Activated CD8-positive, alpha-beta memory T cell treated with anti-CD3 and anti-CD28 coated beads, Interleukin-2, amount 50 U/mL, for 24 hours (primary cell): ENCODE results near the gene TAOK3.
"Not testable (repeated sequence)": the region's sequence is repeated elsewhere in the genome, so short reads cannot be mapped to it uniquely, and the experiment has no call there.

ENCODE experiments used
- DNase-seq: peaks from one replicate; pipeline ENCODE4 v3.0.0-alpha.2; 2020; ENCODE audit errors: extremely low read depth

TAOK3 gene

DNA sequence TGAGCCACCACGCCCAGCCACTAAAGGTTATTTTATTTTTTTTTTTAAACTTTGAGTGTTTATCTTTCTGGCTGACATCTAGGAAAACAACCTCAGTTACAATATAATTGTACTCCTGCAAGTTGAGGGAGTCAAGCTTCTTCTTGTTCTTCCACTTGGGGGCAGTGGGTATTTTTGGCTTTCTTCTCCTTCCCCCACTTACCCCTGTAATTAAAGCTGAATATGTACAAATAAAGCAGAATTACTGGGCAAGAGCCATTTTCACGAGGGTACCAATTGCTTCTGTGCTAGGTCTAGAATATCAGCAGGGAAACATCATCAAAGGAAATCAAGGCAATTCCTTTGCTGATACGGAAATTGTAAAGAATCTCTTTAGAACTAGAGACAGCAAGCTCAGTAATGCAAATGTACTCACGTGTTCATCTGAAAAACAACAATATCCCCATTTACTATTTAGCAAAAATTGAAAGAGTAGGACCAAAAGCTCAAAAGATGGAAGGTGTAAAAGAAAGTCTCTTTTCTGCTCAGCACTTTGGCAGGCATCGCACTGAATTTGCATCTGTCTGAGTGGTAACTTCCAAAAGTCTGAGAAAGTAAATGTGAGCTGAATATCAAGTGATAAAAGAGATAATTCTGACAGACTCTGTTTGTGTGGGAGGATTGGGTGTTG lies 72.8 kb downstream of the TAOK3 start:
- no peak for DNase-seq

DNA sequence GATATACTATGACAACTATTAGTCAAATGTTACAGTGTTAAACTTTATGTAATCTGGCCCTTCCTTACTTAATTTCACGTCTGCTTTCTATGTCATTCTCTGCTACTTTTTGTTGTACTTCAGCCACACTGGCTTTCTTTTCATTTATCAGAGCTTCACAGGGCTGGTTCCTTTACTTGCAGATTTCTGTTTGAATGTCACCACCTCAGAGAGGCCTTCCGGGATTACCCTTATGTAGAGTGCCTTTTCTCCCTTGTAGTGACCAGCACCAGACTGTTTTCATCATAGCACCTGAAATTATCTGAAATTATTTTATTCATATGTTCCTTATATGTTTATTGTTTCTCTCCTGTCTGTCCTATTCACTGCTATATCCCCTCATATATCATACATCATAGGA lies 75.4 kb downstream of the TAOK3 start:
- no peak for DNase-seq

GRCh38 chr12:118292836-118293235 lies 79.9 kb downstream of the TAOK3 start:
- DNase-seq: no peak

- DNase-seq: no peak
Observed at GRCh38 chr12:118290130-118290529, 82.6 kb downstream of the TAOK3 start.

DNA sequence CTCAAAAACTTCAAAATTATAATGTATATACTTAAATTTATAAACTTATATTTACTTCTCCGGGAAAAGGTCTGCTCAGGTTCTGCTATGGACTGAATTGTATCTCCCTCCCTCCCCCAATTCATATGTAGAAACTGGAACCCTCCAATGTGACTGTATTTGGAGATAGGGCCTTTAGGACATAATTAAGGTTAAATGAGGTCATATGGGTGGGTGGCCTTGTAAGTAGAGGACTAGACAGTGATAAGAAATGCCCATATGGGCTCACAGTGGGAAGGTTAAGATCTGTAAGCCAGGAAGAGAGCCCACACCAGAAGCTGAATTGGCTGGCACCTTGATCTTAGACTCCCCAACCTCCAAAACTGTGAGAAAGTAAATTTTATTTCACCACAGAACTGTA lies 84.5 kb downstream of the TAOK3 start:
- DNase-seq: no peak

DNA sequence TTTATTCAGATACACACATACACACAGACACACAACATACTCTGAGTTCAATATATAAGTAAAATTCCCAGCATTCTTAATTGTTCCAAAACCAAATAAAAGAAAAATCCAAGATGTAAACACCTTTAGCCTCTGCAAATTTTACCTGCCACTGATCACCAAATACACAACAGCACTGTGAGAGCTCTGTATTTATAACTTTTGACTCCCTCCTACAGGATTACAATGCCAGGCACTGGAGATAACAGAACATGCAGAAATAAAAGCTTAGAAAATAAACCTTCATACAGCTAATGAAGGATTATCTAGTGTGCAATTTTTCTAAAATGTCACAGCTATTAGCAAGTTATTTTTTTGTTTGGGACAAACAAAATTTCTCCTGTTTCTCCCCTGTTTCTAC lies 85.0 kb downstream of the TAOK3 start:
- no peak for DNase-seq

- DNase-seq: no peak
Observed at GRCh38 chr12:118282767-118283166, 89.9 kb downstream of the TAOK3 start.

- not testable (repeated sequence) for DNase-seq
Observed at GRCh38 chr12:118278288-118278687, 94.4 kb downstream of the TAOK3 start.

- DNase-seq: no peak
Observed at GRCh38 chr12:118274066-118274465, 98.6 kb downstream of the TAOK3 start.

DNA sequence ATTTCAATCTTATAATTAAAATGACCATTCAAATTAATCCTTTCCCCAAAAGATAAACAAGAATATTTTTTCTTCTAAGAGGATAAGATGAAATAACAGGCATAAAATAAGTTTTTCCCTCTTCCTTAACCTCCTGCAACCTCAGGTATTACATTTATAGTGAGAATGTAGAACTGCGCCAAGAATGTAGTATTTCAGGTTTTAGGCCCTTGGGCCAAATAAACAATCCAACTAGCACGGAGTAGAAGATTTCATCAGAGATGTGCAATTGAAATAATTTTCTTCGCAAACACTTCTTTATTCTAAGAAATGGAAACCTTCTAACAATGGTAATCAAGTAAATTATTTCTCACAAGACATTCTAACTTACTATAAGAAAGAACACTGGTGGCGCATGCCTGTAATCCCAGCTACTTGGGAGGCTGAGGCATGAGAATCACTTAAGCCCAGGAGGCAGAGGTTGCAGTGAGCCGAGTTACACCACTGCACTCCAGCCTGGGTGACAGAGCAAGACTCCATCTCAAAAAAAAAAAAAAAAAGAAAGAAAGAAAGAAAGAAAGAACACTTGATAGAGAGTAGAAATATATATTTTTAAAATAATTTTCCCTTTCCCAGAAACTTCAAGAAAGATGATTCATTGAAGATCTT lies 100.8 kb downstream of the TAOK3 start:
- no peak for DNase-seq

GRCh38 chr12:118271183-118271582 lies 101.5 kb downstream of the TAOK3 start:
- DNase-seq: no peak

DNA sequence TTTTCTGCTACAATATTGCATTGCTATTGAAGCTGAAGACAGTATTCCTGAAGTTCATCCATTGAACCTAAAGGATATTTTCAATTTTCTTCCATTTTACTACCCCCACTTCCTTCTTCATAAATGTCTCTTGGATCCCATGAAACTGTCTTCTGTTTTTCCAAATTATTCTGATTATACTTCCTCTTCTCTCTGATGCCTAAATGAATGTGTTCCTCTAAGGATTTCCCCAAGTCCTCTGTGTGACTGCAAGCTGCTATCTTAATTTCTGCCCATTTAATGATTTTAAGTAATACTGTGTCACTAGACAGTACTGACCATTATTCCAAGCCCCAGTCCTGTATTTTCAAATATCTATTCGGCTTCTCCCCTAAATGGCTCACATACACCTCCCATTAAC lies 102.9 kb downstream of the TAOK3 start:
- DNase-seq: no peak

GRCh38 chr12:118259079-118259478 lies 113.6 kb downstream of the TAOK3 start:
- DNase-seq: no peak

- no peak for DNase-seq
Observed at GRCh38 chr12:118256352-118256751, 116.4 kb downstream of the TAOK3 start.

DNA sequence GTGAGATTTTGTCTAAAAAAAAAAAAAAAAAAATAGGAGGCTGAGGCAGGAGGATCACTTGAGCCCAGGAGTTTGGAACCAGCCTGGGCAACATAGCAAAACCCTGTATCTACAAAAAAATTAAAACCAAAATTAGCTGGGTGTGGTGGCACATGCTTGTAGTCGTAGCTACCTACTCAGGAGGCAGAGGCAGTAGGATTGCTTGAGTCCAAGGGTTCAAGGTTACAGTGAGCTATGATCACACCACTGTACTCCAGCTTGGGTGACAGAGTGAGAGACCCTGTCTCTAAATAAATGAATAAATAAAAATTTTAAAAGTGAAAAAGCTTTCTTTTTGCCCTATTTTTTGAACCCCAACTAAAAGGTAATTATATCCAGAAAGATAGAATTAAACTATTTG lies 123.2 kb downstream of the TAOK3 start:
- DNase-seq: no peak

DNA sequence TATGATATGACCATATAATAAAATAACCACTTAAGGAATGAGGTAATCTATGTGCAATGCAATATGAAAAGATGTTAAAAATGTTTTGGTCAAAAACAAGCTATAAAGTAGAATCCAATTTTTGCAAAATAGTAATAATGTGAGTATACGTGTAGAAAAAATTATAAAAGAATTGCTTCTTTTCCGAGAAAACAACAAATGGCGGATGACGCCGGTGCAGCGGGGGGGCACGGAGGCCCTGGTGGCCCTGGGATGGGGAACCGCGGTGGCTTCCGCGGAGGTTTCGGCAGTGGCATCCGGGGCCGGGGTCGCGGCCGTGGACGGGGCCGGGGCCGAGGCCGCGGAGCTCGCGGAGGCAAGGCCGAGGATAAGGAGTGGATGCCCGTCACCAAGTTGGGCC lies 126.8 kb downstream of the TAOK3 start:
- not testable (repeated sequence) for DNase-seq

DNA sequence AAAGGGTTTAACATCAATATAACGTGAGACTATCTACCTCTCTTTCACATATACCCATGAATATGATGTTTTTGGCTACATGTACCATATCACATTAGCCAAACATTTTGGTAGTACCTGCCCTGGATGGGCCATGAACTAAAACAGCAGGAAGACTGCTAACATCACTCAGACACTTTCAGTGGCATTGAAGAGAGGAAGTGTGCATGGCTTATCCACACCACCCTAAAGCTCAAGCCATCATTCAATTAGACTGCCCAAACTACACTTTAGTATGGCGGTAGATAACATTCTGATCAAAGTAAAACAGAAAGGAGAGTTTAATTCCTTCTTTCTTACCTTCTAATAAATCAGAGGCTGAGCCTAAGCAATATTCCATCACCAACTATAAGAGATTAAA lies 133.8 kb downstream of the TAOK3 start:
- DNase-seq: no peak

- DNase-seq: no peak
Observed at GRCh38 chr12:118237908-118238307, 134.8 kb downstream of the TAOK3 start.

DNA sequence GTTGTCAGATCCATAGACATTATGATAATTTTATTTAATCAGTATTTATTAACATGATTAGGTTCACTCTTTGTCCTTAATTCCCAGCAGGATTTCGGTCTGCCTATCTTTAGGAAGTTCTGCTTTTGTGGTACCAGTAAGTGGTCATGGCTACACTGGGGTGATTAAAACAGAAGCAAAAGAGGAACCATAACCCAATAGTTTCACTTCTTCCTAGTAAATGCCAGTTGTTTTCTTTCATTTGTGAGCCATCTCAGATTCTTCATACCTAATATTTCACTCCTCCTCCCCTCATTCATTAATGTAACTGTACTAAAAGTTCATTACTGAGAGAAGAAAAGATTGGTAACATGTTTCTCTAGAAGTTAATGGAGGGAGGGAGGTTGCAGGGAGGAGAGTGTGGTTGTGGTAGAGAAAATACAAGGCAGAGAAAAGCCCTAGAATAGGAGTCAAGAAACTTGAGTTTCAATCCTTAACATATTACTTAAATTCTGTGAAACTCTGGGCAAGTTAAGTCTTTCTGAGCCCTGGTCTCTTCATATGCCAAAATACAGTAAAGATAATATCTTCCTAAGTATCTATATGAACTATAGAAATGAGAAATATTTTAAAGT lies 135.5 kb downstream of the TAOK3 start:
- no peak for DNase-seq

GRCh38 chr12:118220702-118221101 lies 152.0 kb downstream of the TAOK3 start:
- no peak for DNase-seq

DNA sequence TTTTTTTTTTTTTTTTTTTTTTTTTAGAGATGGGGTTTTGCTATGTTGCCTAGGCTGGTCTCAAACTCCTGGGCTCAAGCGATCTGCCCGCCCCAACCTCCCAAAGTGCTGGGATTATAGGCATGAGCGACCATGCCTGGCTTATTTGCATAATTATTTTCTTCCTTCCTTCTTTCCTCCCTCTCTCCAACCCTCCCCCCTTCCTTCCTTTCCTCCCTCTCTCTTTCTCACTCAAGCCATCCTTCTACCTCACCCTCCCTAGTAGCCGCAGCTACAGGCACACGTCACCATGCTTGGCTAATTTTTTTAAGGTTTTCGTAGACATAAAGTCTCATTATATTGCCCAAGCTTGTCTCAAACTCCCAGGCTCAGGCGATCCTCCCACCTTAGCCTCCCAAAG lies 152.9 kb downstream of the TAOK3 start:
- DNase-seq: no peak

- no peak for DNase-seq
Observed at GRCh38 chr12:118219106-118219505, 153.6 kb downstream of the TAOK3 start.

DNA sequence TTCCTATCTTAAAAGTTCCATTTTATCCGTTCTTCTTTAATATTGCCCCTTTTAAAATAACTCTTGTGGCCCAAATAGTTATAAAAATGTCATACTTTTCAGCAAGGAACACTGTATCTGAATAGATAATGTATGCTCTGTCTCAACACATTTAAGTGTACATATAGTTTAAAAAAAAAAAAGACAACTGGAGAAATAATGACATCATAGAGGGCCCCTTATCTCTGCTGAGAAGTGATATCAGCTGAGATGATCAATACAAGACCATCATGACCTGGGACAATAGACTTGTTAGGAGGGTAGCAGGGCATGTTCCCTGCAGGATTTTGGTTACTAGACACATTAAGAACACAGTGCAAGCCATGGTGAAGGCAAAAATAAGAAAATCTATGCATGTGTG lies 159.3 kb downstream of the TAOK3 start:
- no peak for DNase-seq
